HL-60 (cell line): ENCODE measurements around the gene CCDC88C.

Experiments used
- CTCF ChIP-seq: IDR thresholded peaks from one replicate; pipeline ENCODE4 v1.5.1; 2011; ENCODE audit warnings: low read length, control low read depth, inconsistent platforms; ENCODE audit not compliant: insufficient read depth
- POLR2AphosphoS5 ChIP-seq: IDR thresholded peaks from 2 replicates; pipeline ENCODE4 v1.6.1; 2012; ENCODE audit warnings: low read depth
- REST ChIP-seq: IDR thresholded peaks from 2 replicates; pipeline ENCODE4 v1.6.1; 2012; ENCODE audit warnings: low read depth; ENCODE audit not compliant: insufficient replicate concordance
- SPI1 ChIP-seq: IDR thresholded peaks from 2 replicates; pipeline ENCODE4 v1.6.1; 2012; ENCODE audit warnings: low read depth, mild to moderate bottlenecking, borderline replicate concordance

- no peak for TF ChIP-seq CTCF
- no peak for TF ChIP-seq REST
- no peak; the same call in 1 of the 2 replicates for TF ChIP-seq POLR2AphosphoS5
- TF ChIP-seq SPI1, result no peak
Observed at GRCh38 chr14:91453744-91454143, 36.1 kb upstream of the CCDC88C start.
